Activated CD4-positive, alpha-beta T cell treated with anti-CD3 and anti-CD28 coated beads, Interleukin-2, amount 50 U/mL, for 4 hours (primary cell): ENCODE measurements around the gene XPNPEP3.

Source experiments
- DNase-seq, 2 experiments: peaks; one replicate each; pipeline ENCODE4 v3.0.0-alpha.2; 2020

XPNPEP3 gene

GRCh38 chr22:40951795-40952605, 95.1 kb downstream of the XPNPEP3 start:
- DNase-seq: no peak

DNA sequence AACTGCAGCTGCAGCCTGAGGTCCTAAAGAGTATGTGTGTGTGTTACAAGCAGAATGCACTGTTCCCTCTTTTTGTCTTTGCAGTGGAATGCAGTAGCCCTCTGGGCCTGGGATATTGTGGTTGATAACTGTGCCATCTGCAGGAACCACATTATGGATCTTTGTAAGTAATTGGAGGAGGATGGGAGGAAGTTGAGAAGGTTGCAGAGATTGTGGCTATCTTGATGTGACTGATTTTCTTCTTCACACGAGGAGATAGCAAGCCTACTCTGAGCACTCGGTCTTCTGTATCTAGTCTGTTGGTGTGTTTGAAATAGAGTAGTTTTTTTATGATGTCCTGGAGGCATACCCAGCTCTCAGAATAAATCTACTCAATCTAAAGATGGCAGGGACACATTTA, 96.5 kb downstream of the XPNPEP3 start:
- no peak for DNase-seq

GRCh38 chr22:40954113-40954512, 97.2 kb downstream of the XPNPEP3 start:
- no peak for DNase-seq

DNA sequence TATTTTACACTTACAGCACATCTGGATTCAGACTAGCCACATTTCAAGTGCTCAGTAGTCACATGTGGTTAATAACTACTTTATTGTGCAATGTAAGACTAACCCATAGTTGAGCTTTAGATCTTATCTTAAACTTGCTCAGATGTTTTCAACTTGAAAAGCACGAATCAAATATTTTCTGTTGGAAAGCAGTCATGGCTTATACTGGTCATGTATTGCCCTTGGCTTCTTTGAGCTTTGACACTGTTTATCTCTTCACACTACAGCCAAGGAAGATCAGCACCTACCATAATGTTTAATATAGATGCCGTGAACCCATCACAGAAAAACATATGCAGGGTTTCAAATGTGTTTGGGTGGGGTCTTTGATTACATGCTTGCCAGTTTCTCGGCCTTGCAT, 98.6 kb downstream of the XPNPEP3 start:
- no peak for DNase-seq

GRCh38 chr22:40957601-40958000, 100.7 kb downstream of the XPNPEP3 start:
- DNase-seq: no peak

GRCh38 chr22:40958299-40958698, 101.4 kb downstream of the XPNPEP3 start:
- DNase-seq: no peak

DNA sequence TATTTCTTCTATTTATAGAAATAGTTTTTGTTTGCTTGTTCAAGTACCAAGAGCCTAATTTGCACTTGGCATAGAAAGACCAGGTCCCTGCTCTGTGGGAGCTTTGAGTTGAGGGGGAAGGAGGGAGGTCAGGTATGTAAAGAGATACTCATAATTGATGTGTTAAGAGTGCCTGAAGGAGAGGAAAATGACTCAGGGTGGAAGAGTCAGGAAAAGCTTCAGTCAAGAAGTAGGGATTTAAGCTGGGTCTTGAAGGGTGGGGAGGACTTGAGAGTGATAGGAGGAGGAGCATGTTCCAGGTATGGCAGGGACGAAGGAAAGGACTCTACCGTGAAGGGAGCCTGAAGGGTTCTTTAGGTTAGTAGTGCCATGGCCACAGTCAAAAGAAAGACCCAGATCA, 103.2 kb downstream of the XPNPEP3 start:
- DNase-seq: no peak

- DNase-seq: no peak
Measured at GRCh38 chr22:40965936-40966725, 109.2 kb downstream of the XPNPEP3 start.

- DNase-seq: no peak
Measured at GRCh38 chr22:40966726-40967085, 109.8 kb downstream of the XPNPEP3 start.

DNA sequence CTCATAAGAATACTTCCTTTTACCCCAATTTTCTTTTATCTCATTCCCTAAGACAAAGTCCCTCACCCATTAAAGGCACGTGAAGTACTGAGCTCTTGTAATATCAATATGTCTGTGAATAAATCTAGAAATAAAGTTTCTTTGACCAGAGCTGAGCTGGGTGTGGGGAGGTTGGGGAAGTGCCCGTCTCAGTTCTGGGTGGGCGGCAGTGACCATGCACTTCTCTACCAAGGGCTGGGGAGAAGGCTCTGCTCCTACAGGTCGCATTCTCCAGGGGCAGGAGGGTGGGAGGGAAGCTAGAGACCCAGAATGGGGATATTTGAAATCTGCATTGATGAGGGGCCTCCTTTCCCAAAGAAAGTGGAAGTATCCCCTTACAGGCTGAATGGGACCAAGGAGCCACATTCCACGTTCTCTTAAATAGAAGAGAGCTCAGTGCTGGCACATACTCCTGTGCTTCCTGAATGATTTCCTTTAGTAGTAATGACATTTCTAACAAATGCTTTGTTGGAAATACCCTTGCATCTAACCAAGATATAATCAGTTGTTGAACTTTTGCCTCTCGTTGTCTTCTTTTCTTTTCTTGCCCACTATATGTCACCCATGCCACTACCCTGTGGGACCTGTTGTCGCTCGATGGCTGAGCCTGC, 110.3 kb downstream of the XPNPEP3 start:
- DNase-seq: no peak

DNA sequence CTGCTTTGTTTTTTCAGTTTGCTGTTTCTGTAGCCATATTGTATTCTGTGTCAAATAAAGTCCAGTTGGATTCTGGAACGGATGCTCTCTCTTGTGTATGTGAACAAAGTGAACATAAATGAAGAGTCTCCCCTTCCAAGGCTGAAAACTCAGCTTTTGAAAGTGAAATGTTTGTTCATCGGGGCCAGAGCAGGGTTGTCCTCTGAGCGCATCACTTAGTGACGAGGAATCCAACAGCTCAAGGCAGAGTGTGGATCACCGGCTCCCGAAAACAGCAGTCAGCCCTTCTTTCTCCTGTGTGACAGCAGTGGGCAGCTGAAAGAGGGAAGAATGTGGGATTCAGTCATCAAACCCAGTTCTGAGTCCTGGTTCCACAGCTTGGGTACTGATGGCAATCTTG, 115.6 kb downstream of the XPNPEP3 start:
- DNase-seq: no peak

DNA sequence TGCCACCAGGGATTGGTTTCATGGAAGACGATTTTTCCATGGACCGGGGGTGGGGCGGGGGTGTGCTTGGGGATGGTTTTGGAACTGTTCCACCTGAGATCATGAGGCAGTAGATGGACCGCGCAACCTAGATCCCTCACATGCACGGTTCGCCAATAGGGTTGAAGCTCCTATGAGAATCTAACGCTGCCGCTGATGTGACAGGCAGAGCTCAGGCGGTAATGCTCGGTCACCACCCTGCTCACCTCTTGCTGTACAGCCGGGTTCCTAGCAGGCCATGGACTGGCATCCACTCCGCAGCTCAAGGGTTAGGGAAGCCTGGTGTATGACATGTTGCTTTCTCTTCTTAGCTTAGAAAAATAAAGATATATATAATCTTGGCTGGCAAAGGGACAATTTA, 116.2 kb downstream of the XPNPEP3 start:
- no peak for DNase-seq

DNA sequence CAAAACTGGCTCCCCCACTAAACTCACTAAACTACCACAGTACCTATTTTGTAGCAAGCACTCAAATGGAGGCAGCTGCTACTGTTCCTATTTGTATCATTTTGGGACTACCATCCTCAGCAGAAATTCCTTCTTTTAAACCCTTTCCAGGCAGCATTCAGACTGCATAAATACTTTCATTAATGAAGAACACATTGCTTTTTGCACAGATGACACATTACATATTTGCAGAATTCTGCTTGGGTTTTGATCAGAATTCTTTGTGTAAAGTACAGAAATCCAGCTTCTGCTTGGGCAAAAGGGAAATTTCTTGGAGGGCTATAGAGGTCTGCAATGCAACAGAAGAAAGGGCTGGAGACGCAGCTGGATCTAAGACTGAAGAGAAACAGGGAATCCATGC, 118.4 kb downstream of the XPNPEP3 start:
- no peak for DNase-seq

DNA sequence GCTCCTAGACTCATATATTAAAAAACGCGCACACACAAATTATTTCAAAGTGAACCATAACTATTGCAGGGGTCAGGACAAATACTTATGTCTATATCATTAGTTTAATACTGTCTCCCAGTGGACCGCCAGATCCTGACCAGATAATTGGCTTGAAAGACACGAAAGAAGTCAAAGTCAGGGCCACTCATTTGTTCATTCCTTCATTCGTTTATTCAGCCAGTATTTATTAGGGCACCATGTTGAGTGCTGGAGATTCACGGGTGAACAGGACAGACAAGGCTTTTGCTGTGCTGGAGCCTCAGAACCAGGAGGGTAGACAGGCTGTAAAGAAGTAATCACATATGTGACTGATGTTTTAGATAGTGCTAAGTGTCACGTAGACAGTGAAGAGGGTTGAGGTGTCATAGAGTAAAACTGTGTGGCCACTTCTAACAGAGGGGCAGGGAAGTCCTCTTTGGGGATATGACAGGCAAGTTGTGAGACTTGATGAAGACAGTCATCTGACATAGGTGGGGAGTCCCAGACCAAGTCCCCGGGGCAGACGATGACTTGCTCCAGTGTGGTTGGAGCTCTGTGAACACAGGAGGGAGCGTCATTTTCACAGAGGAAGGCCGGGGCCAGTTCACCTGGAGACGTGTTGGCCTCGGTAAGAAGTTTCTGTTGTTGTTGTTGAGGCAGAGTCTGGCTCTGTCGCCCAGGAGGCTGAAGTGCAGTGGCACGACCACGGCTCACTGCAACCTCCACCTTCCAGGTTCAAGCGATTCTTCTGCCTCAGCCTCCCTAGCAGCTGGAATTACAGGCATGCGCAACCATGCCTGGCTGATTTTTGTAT, 120.1 kb downstream of the XPNPEP3 start:
- DNase-seq: no peak

DNA sequence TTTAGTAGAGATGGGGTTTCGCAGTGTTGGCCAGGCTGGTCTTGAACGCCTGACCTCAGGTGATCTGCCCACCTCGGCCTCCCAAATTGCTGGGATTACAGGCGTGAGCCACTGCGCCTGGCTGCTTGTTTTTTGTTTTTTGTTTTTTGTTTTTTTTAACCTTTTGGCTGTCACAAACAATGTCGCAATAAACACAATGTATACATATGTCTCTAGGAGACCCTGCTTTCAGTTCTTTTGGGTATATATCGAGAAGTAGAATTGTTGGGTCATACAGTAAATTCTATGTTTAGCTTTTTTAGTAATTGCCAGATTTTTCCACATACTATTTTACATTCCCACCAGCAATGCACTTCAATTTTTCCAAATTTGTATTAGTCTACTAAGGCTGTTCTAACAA, 122.2 kb downstream of the XPNPEP3 start:
- no peak for DNase-seq

- no peak for DNase-seq
Measured at GRCh38 chr22:40979871-40980270, 122.9 kb downstream of the XPNPEP3 start.
